Ishikawa (cell line): ENCODE measurements around the gene CACUL1.

Experiments
- EGR1 ChIP-seq: IDR thresholded peaks from 2 replicates; pipeline ENCODE4 v1.6.1; 2012
- EP300 ChIP-seq: IDR thresholded peaks from 2 replicates; pipeline ENCODE4 v1.6.1; 2012; ENCODE audit warnings: borderline replicate concordance
- NFIC ChIP-seq: IDR thresholded peaks from 2 replicates; pipeline ENCODE4 v1.6.1; 2012
- REST ChIP-seq: IDR thresholded peaks from 2 replicates; pipeline ENCODE4 v1.6.1; 2012; ENCODE audit warnings: low read depth, mild to moderate bottlenecking
- TAF1 ChIP-seq: IDR thresholded peaks from 2 replicates; pipeline ENCODE4 v1.6.1; 2012; ENCODE audit warnings: low read depth, mild to moderate bottlenecking
- TCF12 ChIP-seq: IDR thresholded peaks from 2 replicates; pipeline ENCODE4 v1.6.1; 2012; ENCODE audit warnings: low read depth
- TF ChIP-seq, protein P1 (sequence below): IDR thresholded peaks from 2 replicates; pipeline ENCODE4 v1.6.1; 2012

DNA sequence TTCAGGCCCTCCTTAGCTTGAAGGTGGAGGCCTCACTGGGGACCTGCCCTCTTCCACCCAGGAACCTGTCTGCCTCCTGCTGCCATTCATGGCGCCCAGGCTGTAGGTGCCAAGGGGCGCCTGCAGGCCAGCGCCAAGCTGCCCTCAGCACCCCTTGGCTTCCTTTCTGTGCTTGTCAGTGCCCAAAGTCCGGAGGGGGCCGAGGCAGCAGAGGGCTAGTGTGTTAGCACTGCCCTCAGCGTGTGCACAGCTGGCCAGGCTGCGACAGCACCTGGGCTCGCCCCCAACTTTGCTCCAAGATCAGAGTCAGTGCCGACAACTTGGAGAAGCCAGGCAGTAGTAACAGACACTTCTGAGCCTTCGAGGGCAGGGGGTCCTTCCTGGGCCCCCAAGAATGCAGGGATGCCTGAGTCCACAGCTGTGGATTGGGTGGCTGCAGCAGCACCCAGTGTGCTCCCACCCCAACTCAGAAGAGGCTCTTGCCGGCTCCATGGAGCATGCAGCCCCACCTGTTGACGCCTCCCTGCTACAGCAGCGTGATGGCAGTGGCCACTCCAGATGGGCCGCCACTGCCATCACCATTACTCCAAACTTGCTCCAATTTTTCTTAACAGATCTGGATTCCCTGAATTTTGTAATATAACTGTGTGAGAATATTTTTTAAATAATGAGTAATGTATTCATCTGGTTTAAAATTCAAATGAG is 41.7 kb downstream of the CACUL1 start:
- TF ChIP-seq EP300: no peak
- TF ChIP-seq, protein P1, sequence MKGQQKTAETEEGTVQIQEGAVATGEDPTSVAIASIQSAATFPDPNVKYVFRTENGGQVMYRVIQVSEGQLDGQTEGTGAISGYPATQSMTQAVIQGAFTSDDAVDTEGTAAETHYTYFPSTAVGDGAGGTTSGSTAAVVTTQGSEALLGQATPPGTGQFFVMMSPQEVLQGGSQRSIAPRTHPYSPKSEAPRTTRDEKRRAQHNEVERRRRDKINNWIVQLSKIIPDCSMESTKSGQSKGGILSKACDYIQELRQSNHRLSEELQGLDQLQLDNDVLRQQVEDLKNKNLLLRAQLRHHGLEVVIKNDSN: no peak
- no peak for TF ChIP-seq TCF12
- no peak for TF ChIP-seq TAF1
- TF ChIP-seq REST: no peak
- TF ChIP-seq EGR1: no peak
- no peak for TF ChIP-seq NFIC
